Jurkat, Clone E6-1 (cell line): ENCODE results near the gene PUS3.
"Not testable (repeated sequence)": the region's sequence is repeated elsewhere in the genome, so short reads cannot be mapped to it uniquely, and the experiment has no call there.

Experiments used
- DNase-seq: peaks from one replicate; pipeline ENCODE4 v3.0.0-alpha.2; 2011; ENCODE audit warnings: low read depth, low spot score
- H3K4me3 ChIP-seq: 2 replicates; pipeline ENCODE4 v1.5.1; 2011; ENCODE audit warnings: mild to moderate bottlenecking, low read length, control low read depth, moderate library complexity

Gene PUS3

GRCh38 chr11:125924384-125925007, 21.5 kb upstream of the PUS3 start:
- H3K4me3 ChIP-seq: no peak overlapping the region
- DNase-seq: no peak

GRCh38 chr11:125923633-125924032, 20.6 kb upstream of the PUS3 start:
- H3K4me3 ChIP-seq: no peak overlapping the region
- no peak for DNase-seq

GRCh38 chr11:125923012-125923579, 20.1 kb upstream of the PUS3 start:
- H3K4me3 ChIP-seq: no peak overlapping the region
- DNase-seq: peak; percentile 74

GRCh38 chr11:125922156-125922555, 19.1 kb upstream of the PUS3 start:
- no peak overlapping the region for H3K4me3 ChIP-seq
- no peak for DNase-seq

DNA sequence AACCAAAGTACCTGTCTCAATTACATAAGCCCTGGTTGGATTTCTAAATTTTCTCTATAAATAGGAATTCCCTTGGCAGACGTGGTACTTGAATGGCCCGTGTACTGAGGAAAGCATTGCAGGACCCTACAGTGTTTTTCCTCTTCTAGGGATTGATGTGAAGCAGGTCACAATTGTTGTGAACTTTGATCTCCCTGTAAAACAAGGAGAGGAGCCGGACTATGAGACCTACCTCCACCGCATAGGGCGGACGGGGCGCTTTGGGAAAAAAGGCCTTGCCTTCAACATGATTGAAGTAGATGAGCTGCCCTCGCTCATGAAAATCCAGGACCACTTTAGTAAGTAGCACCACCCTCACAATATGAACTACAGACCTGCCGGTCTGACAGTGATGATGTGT, 18.0 kb upstream of the PUS3 start:
- H3K4me3 ChIP-seq: no peak overlapping the region
- DNase-seq: no peak

DNA sequence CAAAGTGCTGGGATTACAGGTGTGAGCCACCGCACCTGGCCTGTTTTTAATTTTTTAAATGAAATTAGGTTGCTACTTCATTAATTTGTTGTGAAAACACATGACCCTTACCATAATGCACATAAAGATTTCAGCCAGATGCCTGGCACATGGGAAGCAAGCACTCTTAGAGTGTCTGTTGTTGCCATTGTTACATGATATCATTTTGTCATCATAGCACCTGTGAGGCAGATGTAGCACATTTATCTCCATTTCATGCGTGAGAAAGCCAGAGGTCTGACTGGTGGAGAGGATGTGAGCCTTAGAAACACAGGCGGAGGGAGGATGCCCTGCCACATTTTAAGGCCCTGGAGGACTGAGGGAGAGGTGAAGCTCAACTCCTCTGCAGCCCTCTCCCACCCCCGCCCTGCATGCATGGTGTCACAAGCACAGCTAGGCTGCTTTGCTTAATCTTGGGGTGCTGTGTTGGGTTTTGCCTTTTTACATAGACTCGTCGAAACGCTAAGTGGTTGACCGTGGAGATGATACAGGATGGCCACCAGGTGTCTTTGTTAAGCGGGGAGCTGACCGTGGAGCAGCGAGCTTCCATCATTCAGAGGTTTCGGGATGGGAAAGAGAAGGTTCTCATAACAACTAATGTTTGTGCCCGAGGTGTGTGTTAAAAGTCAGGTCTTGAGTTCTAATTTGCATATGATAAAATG, 15.3 kb upstream of the PUS3 start:
- no peak for DNase-seq
- H3K4me3 ChIP-seq: no peak overlapping the region

DNA sequence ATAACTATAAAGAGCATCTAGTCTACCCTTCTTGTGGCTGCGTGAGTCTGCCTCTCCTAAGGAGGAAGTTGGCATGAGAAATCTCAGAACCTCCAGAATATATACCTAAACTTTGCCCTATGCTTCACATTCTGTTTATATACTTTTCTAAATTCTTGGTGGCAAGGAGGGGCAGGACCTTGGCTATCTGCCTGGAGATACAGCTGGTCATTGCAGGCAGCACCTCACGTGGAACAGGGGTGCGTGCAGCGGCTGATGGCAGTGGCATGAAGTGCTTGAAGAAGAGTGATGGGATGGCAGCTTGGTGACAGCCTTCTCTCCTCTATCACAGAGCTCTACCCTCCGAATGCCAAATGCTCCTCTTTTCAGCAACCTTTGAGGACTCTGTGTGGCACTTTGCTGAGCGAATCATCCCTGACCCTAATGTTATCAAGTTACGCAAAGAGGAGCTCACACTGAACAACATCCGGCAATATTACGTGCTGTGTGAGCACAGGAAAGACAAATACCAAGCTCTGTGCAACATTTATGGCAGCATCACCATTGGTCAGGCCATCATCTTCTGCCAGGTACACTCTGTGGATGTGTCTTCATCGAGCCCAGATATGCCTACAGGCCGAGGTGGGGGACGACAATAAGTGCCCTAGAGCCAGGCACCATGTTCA, 13.8 kb upstream of the PUS3 start:
- DNase-seq: no peak
- no peak overlapping the region for H3K4me3 ChIP-seq

GRCh38 chr11:125914601-125915000, 11.6 kb upstream of the PUS3 start:
- not testable (repeated sequence) for DNase-seq, H3K4me3 ChIP-seq

GRCh38 chr11:125910226-125910849, 7.3 kb upstream of the PUS3 start:
- H3K4me3 ChIP-seq: no peak overlapping the region
- DNase-seq: no peak

GRCh38 chr11:125904678-125905077, 1.7 kb upstream of the PUS3 start:
- DNase-seq: no peak
- peak overlapping the region; percentile 77 for H3K4me3 ChIP-seq

DNA sequence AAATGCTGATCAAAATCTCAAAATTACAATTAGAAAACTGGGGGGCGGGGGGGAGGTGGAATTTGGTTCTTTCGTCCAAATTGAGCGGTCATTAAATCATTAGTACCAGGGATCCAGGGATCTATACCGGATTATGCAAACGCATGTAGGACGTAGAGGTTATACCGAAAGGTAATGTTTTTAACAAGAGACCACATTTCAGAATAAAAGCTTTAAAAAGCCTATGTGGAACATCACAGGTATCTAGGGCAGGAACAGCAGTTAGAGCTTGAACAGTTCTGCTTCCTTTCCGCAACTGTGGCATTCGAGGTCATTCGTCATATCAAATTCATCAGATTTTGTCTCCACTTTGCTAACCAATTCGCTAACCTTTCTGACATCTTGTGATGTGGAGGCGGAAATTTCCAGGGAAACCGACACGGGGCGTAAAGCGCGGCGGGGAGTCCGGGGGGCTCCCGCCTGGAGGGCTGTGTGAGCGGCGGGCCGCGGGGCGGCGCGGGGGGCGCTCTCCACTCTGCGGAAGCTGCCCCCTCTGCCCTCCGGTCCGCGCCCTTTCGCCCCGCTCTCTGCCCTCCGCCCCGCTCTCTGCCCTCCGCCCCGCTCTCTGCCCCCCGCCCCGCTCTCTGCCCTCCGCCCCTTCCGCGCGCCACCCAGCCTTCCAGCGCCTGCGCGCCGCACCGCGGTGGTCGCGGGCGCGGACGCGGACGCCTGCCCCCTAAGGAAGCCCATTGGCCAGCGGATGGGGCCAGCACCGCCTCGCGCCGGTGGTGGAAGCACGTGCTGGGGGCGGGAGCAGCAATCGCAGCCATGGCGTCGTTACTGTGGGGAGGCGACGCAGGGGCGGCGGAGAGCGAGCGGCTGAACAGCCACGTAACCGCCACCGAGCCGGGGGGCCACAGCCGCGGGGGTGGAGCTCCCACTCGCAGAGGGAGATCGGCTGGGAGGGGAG, 979 bp upstream of the PUS3 start, which contains the start of gene DDX25:
Gene DDX25, plus strand, starts transcription at position 798 of the 949 bp plus-strand sequence. Its CDS starts 10 bp downstream, at position 808.
- peak; percentile 60 for DNase-seq
- H3K4me3 ChIP-seq: peak within 1 kb of the TSS; percentile 77

DNA sequence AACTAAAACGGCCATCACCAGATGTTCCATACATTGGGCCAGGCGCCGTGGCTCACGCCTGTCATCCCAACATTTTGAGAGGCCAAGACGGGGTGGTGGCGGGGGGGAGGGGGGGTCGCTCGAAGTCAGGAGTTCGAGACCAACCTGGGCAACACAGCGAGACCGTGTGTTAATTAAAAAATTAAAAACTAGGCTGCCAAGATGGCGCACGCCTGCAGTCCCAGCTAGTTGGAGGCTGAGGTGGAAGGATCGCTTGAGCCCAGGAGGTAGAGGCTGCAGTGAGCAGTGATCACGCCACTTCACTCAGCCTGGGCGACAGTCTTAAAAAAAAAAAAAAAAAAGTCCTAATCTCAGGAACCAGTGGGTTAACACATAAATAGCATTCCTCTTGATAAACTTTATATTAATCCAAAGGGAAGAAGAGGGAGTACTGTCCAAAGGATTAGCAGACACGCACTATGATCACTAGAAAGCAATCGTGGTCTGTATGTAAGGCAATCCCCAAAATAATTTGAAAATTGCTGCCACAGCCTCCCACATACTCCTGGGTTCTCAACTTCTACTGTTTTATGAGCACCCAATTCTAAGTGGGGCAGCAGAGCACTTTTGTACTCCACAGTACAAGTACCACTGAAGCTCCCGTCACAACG, 604 bp downstream of the PUS3 start:
- peak overlapping the region; percentile 77 for H3K4me3 ChIP-seq
- no peak for DNase-seq

DNA sequence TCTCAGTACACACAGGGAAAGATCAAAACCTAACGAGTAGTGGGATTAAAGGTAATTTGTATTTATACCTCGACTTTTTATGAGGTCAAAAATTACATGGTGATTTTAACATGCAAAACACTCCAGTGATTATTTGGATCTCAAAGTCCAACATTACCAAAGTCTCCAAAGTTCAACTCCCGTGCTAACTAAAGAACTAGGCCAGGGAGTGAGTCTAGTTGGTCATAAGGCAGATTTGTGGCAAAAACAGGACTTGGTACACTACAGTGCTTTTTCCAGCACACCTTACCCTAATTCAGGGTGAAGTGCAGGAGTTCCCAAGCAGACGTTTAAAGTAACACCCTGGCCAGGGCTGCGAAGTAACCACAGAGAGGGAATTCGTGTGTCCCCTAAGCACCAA, 1.1 kb downstream of the PUS3 start:
- no peak for DNase-seq
- peak overlapping the region; percentile 77 for H3K4me3 ChIP-seq

DNA sequence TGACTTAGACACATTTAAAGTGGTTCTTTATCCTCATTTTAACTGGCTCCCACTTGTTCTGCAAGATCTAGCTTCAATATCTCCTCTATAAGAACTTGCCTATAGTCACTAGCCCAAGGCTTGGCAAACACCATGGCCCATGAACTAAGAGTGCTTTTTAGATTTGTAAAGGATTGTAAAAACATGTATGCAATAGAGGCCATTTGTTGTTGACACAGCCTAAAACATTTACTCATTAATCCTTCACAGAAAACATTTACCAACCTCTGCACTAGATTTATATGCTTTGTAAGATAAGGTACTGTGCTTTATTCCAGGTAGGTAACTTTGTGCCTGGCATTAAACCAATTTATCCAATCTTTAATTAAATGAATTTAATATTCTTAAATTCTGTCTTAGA, 10.0 kb downstream of the PUS3 start:
- H3K4me3 ChIP-seq: no peak overlapping the region
- no peak for DNase-seq

DNA sequence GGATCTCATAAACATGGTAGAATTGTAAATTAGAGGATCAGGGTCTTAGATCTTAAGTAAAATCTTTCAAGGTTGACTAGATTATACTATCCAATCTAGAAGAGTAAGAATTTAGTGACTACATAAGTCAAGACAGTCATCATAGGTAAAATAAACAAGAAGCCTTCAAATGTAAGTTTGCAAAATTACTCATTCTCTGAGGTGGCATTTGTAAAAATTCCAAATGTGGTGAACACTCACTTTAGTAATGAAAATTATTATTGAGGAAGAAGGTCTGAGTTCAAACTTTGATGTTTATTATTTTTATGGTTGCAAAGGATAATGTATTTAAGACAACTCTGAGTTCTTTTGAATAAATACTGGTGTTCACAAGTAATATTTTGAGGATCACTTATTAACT, 10.9 kb downstream of the PUS3 start:
- no peak overlapping the region for H3K4me3 ChIP-seq
- DNase-seq: no peak

- H3K4me3 ChIP-seq: no peak overlapping the region
- DNase-seq: no peak
Observed at GRCh38 chr11:125890447-125891100, 12.4 kb downstream of the PUS3 start.
